ENCODE results near the gene CDH9.

The CDH9 gene, protein sequence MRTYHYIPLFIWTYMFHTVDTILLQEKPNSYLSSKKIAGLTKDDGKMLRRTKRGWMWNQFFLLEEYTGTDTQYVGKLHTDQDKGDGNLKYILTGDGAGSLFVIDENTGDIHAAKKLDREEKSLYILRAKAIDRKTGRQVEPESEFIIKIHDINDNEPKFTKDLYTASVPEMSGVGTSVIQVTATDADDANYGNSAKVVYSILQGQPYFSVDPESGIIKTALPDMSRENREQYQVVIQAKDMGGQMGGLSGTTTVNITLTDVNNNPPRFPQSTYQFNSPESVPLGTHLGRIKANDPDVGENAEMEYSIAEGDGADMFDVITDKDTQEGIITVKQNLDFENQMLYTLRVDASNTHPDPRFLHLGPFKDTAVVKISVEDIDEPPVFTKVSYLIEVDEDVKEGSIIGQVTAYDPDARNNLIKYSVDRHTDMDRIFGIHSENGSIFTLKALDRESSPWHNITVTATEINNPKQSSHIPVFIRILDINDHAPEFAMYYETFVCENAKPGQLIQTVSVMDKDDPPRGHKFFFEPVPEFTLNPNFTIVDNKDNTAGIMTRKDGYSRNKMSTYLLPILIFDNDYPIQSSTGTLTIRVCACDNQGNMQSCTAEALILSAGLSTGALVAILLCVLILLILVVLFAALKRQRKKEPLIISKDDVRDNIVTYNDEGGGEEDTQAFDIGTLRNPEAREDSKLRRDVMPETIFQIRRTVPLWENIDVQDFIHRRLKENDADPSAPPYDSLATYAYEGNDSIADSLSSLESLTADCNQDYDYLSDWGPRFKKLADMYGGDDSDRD

DNA sequence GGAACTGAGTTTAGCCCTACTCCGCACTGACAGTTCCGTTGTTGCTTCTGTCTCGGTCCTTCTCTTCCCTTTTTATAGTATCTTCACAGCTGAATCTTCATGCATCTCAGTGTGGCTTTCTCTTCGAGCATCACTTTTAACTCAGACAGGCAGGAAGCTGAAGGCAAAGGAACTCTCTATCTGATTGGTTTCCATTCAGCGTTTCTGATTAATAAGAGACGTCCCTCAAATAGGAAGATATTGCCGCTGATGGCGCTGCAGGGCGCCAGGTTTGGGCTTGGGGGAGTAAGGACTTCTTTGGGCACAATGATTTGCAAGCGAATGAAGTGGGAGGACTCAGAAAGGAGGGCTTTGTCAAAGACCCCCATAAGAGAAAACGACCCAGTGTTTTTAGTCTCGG lies at the start of gene CDH9:
TSS of gene CDH9 (minus strand) at position 111 of the 400 bp plus-strand sequence. CDS start 50,253 bp downstream, outside the sequence.
- Histone ChIP-seq H3K36me3 (ENCODE audit: control insufficient read depth, insufficient read depth, low read length) (no peaks in the 10 kb centered on the region), H3K9me3 (ENCODE audit: control insufficient read depth, insufficient read depth, low read length) (no peaks in the 10 kb centered on the region), H3K4me3 (ENCODE audit: low read depth, low read length) (peak within 1 kb of the TSS; percentile 54), H3K27ac (ENCODE audit: low read depth, low read length) (peak within 1 kb of the TSS; percentile 72), H3K4me1 (ENCODE audit: control insufficient read depth, insufficient read depth, low read length) (peaks cover 48% of the 10 kb centered on the region), H3K9ac (ENCODE audit: low read depth, low read length) (no peak within 1 kb of the TSS), H3K27me3 (ENCODE audit: control insufficient read depth, insufficient read depth, low read length) (no peaks in the 10 kb centered on the region)

GRCh38 chr5:27087747-27088146 lies 49.4 kb upstream of the CDH9 start:
- H3K9ac ChIP-seq (ENCODE audit: low read depth, low read length) = no peak overlapping the region

DNA sequence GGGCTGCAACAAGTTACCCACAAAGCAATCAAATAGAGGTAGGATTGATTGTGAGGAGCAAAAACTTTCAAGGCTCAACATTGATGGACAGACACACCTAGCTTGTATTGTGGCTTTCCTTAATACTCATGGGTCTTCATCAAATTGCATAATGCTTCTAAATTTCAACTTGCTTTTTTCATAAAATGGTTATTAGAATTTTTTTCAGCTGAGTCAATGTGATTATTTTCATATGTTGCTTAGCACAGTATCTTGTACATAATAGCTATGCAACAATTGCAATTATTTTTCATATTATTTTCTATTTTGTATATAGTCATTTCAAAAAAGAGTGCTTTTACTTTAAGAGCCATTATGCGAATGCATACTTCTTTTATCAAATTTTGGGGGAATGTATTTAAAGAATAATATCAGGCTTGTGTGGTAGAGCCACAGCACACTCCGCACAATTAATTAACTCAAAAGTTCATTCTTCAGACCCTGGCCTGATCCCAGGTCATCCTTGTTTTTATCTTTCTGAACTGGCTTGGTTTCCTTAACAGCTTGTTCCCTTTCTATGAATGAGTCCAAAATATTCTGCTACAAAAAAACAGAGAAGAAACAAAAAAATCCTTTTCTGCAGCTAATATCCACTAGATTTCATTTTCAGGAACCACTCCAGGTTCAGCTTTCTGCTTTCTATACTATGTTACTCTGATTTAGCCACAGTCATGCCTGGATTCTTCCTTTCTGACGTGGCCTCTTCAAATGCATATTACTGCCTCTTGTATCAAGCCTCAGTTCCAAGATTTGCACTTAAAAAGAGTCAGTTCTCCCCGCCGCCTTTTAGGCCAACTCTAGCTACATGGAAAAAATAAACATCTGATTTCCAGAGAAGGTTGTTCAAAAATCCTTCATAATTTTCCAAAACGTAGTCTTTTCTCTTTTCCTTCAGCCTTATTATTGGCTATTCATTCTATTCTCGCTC lies 45.3 kb upstream of the CDH9 start:
- Histone ChIP-seq H3K4me1 (ENCODE audit: control insufficient read depth, insufficient read depth, low read length) (peaks cover 44% of the 10 kb centered on the region), H3K27me3 (ENCODE audit: control insufficient read depth, insufficient read depth, low read length) (no peaks in the 10 kb centered on the region), H3K9me3 (ENCODE audit: control insufficient read depth, insufficient read depth, low read length) (peaks cover 19% of the 10 kb centered on the region), H3K27ac (ENCODE audit: low read depth, low read length) (peak overlapping the region; percentile 71), H3K9ac (ENCODE audit: low read depth, low read length) (no peak overlapping the region; the same call in 1 of the 2 replicates), H3K4me3 (ENCODE audit: low read depth, low read length) (peak overlapping the region; percentile 1; the same call in 1 of the 2 replicates), H3K36me3 (ENCODE audit: control insufficient read depth, insufficient read depth, low read length) (no peaks in the 10 kb centered on the region)

More at GRCh38 chr5:27087747-27088146, 49.4 kb upstream of the CDH9 start:
- no peaks in the 10 kb centered on the region for H3K27me3 ChIP-seq (ENCODE audit: control insufficient read depth, insufficient read depth, low read length)
- H3K36me3 ChIP-seq (ENCODE audit: control insufficient read depth, insufficient read depth, low read length) = no peaks in the 10 kb centered on the region
- H3K4me1 ChIP-seq (ENCODE audit: control insufficient read depth, insufficient read depth, low read length) = peaks cover 38% of the 10 kb centered on the region
- H3K4me3 ChIP-seq (ENCODE audit: low read depth, low read length) = no peak overlapping the region
- H3K27ac ChIP-seq (ENCODE audit: low read depth, low read length) = no peak overlapping the region
- H3K9me3 ChIP-seq (ENCODE audit: control insufficient read depth, insufficient read depth, low read length) = no peaks in the 10 kb centered on the region

- H3K27ac ChIP-seq (ENCODE audit: low read depth, low read length) = no peak overlapping the region
- no peak overlapping the region for H3K9ac ChIP-seq (ENCODE audit: low read depth, low read length)
- no peak overlapping the region for H3K4me3 ChIP-seq (ENCODE audit: low read depth, low read length)
- no peaks in the 10 kb centered on the region for H3K36me3 ChIP-seq (ENCODE audit: control insufficient read depth, insufficient read depth, low read length)
- no peaks in the 10 kb centered on the region for H3K27me3 ChIP-seq (ENCODE audit: control insufficient read depth, insufficient read depth, low read length)
- H3K9me3 ChIP-seq (ENCODE audit: control insufficient read depth, insufficient read depth, low read length) = peaks cover 23% of the 10 kb centered on the region
- H3K4me1 ChIP-seq (ENCODE audit: control insufficient read depth, insufficient read depth, low read length) = peaks cover 30% of the 10 kb centered on the region
These were observed 41.8 kb upstream of the CDH9 start for GRCh38 chr5:27080147-27080546.

DNA sequence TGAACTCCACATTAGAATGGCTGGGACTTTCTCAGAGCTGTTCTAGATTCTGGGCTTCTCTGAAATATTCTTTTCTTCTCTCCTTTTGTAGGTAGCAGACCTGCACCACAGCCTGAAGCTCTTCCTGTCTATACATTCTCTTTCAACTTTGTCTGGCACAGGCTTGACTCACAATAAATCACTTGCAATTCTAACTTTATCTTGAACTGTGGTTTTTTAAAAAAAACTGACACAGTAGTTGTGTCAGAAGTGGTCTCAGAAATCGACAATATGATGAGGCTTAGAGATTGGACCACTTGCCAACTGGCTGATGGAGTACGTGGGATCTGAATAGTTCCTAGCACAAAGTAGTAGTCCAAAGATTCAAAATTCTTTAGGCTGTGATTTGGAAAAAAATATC lies 24.1 kb upstream of the CDH9 start:
- no peak overlapping the region for H3K9ac ChIP-seq (ENCODE audit: low read depth, low read length)
- H3K4me3 ChIP-seq (ENCODE audit: low read depth, low read length) = no peak overlapping the region
- no peak overlapping the region for H3K27ac ChIP-seq (ENCODE audit: low read depth, low read length)
- no peaks in the 10 kb centered on the region for H3K9me3 ChIP-seq (ENCODE audit: control insufficient read depth, insufficient read depth, low read length)
- H3K27me3 ChIP-seq (ENCODE audit: control insufficient read depth, insufficient read depth, low read length) = no peaks in the 10 kb centered on the region
- no peaks in the 10 kb centered on the region for H3K36me3 ChIP-seq (ENCODE audit: control insufficient read depth, insufficient read depth, low read length)
- H3K4me1 ChIP-seq (ENCODE audit: control insufficient read depth, insufficient read depth, low read length) = no peaks in the 10 kb centered on the region; the same call in 1 of the 2 replicates

DNA sequence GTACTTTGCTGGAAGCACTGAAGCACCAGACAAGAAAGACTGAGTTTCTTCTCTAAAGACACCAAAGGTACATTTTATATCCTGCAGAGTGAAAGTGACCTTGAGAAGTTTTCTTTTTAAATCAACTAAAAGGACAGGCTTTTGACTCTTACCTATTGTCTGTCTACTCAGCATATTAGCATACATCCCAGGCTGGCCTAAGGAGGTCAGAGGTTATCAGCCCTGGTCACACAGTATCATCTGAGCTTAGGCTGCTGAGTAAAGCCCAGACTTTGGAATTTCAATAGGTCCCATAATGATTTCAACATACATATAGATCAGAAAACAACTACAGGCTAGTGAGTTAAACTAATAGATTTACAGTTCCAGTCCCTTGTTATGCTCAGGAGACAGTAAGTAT lies 10.1 kb upstream of the CDH9 start:
- H3K4me3 ChIP-seq (ENCODE audit: low read depth, low read length) = no peak overlapping the region
- H3K9me3 ChIP-seq (ENCODE audit: control insufficient read depth, insufficient read depth, low read length) = no peaks in the 10 kb centered on the region
- no peaks in the 10 kb centered on the region for H3K27me3 ChIP-seq (ENCODE audit: control insufficient read depth, insufficient read depth, low read length)
- no peaks in the 10 kb centered on the region for H3K36me3 ChIP-seq (ENCODE audit: control insufficient read depth, insufficient read depth, low read length)
- no peak overlapping the region for H3K9ac ChIP-seq (ENCODE audit: low read depth, low read length)
- peaks cover 20% of the 10 kb centered on the region for H3K4me1 ChIP-seq (ENCODE audit: control insufficient read depth, insufficient read depth, low read length)
- H3K27ac ChIP-seq (ENCODE audit: low read depth, low read length) = no peak overlapping the region

- H3K9me3 ChIP-seq (ENCODE audit: control insufficient read depth, insufficient read depth, low read length) = no peaks in the 10 kb centered on the region
These were observed 3.0 kb upstream of the CDH9 start for GRCh38 chr5:27041372-27041771.

DNA sequence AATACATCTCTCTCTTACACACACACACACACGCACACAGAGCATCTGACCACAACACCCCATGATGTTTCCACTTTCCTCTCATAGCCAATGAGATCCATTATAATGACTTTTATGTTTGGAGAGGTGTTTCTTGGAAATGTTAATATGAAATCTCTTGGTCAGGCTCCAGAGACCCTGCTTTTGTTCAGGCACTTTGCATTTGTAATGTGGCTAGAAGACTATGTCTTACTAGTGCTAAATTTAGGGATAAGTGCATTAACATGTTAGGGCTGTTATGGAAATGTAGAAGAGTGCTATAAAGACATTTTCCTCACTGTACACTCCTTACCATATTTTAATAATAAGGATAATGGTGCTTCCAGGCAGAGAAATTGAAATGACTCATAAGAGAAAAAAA lies 3.8 kb downstream of the CDH9 start:
- Histone ChIP-seq H3K4me1 (ENCODE audit: control insufficient read depth, insufficient read depth, low read length) (peaks cover 42% of the 10 kb centered on the region), H3K4me3 (ENCODE audit: low read depth, low read length) (no peak overlapping the region), H3K9me3 (ENCODE audit: control insufficient read depth, insufficient read depth, low read length) (no peaks in the 10 kb centered on the region), H3K36me3 (ENCODE audit: control insufficient read depth, insufficient read depth, low read length) (no peaks in the 10 kb centered on the region), H3K27ac (ENCODE audit: low read depth, low read length) (no peak overlapping the region), H3K27me3 (ENCODE audit: control insufficient read depth, insufficient read depth, low read length) (no peaks in the 10 kb centered on the region), H3K9ac (ENCODE audit: low read depth, low read length) (no peak overlapping the region)

More at GRCh38 chr5:27041372-27041771, 3.0 kb upstream of the CDH9 start:
- Histone ChIP-seq H3K4me3 (ENCODE audit: low read depth, low read length) (no peak overlapping the region), H3K36me3 (ENCODE audit: control insufficient read depth, insufficient read depth, low read length) (no peaks in the 10 kb centered on the region), H3K4me1 (ENCODE audit: control insufficient read depth, insufficient read depth, low read length) (peaks cover 46% of the 10 kb centered on the region), H3K27me3 (ENCODE audit: control insufficient read depth, insufficient read depth, low read length) (no peaks in the 10 kb centered on the region), H3K9ac (ENCODE audit: low read depth, low read length) (no peak overlapping the region), H3K27ac (ENCODE audit: low read depth, low read length) (no peak overlapping the region)

DNA sequence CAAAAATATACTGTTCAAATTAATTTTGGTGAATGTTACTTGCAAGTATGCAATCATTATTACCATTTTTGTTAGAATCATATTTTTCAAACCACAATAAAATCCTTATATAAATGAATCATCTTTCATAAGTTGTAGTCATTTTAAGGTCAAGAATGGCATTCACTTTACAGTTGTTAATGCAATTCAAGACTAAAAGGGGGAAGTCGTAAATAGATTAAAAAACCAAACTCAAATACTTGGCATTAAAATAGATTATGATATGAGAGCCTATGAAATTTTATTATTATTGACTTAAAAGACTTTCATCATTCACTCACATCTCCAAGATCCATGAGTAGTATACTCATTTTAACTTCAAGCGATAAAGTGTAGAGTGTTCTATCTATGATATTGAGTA lies 11.6 kb downstream of the CDH9 start:
- H3K4me1 ChIP-seq (ENCODE audit: control insufficient read depth, insufficient read depth, low read length) = no peaks in the 10 kb centered on the region
- H3K9me3 ChIP-seq (ENCODE audit: control insufficient read depth, insufficient read depth, low read length) = no peaks in the 10 kb centered on the region
- no peaks in the 10 kb centered on the region for H3K27me3 ChIP-seq (ENCODE audit: control insufficient read depth, insufficient read depth, low read length)
- H3K4me3 ChIP-seq (ENCODE audit: low read depth, low read length) = no peak overlapping the region
- H3K27ac ChIP-seq (ENCODE audit: low read depth, low read length) = no peak overlapping the region
- H3K36me3 ChIP-seq (ENCODE audit: control insufficient read depth, insufficient read depth, low read length) = no peaks in the 10 kb centered on the region
- no peak overlapping the region for H3K9ac ChIP-seq (ENCODE audit: low read depth, low read length)

DNA sequence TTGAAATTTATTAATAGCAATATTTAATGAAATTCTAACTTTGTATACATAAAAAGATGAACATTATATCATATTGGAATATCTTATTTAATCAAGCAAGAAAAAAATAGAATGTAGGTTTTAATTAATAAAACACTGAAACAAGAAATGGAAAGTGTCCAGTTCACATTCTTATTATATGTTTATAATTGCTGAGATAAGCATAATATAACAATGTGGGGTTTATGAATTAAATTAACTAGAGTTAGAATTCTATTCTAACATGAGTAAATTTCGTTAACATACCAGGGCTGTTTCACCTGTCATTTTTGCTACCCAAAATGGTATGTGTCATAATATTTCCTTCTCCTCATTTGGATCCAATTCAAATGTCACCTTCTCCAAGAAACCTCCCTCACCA lies 12.3 kb downstream of the CDH9 start:
- no peaks in the 10 kb centered on the region for H3K4me1 ChIP-seq (ENCODE audit: control insufficient read depth, insufficient read depth, low read length)

More for the DNA sequence above, 12.3 kb downstream of the CDH9 start:
- no peak overlapping the region for H3K27ac ChIP-seq (ENCODE audit: low read depth, low read length)
- H3K36me3 ChIP-seq (ENCODE audit: control insufficient read depth, insufficient read depth, low read length) = no peaks in the 10 kb centered on the region
- no peaks in the 10 kb centered on the region for H3K27me3 ChIP-seq (ENCODE audit: control insufficient read depth, insufficient read depth, low read length)
- H3K9ac ChIP-seq (ENCODE audit: low read depth, low read length) = no peak overlapping the region
- H3K9me3 ChIP-seq (ENCODE audit: control insufficient read depth, insufficient read depth, low read length) = no peaks in the 10 kb centered on the region
- no peak overlapping the region for H3K4me3 ChIP-seq (ENCODE audit: low read depth, low read length)
